ENCODE data around the gene KIF16B.
"Not testable (repeated sequence)": the region's sequence is repeated elsewhere in the genome, so short reads cannot be mapped to it uniquely, and the experiment has no call there.

Gene KIF16B

GRCh38 chr20:16287776-16288175 is 285.5 kb downstream of the KIF16B start:
- DNase-seq (ENCODE audit: low spot score): no peak

GRCh38 chr20:16286601-16287000 is 286.6 kb downstream of the KIF16B start:
- DNase-seq (ENCODE audit: low spot score): no peak

GRCh38 chr20:16284385-16285100 is 288.7 kb downstream of the KIF16B start:
- DNase-seq (ENCODE audit: low spot score): no peak

- DNase-seq (ENCODE audit: low spot score): no peak
Observed at GRCh38 chr20:16283978-16284377, 289.3 kb downstream of the KIF16B start.

- no peak for DNase-seq (ENCODE audit: low spot score)
Observed at GRCh38 chr20:16283307-16283706, 289.9 kb downstream of the KIF16B start.

GRCh38 chr20:16280219-16280618 is 293.0 kb downstream of the KIF16B start:
- no peak for DNase-seq (ENCODE audit: low spot score)

GRCh38 chr20:16279320-16279719 is 293.9 kb downstream of the KIF16B start:
- no peak for DNase-seq (ENCODE audit: low spot score)

GRCh38 chr20:16273812-16274555 is 299.3 kb downstream of the KIF16B start:
- no peak for DNase-seq (ENCODE audit: low spot score)

GRCh38 chr20:16272780-16273360 is 300.4 kb downstream of the KIF16B start:
- no peak for DNase-seq (ENCODE audit: low spot score)

- no peak for DNase-seq (ENCODE audit: low spot score)
Observed at GRCh38 chr20:16271450-16271849, 301.8 kb downstream of the KIF16B start.

- DNase-seq (ENCODE audit: low spot score): no peak
Observed at GRCh38 chr20:16270989-16271388, 302.3 kb downstream of the KIF16B start.

GRCh38 chr20:16270314-16270931 is 302.8 kb downstream of the KIF16B start:
- no peak for DNase-seq (ENCODE audit: low spot score)

- DNase-seq (ENCODE audit: low spot score): no peak
Observed at GRCh38 chr20:16267526-16267925, 305.7 kb downstream of the KIF16B start.

- no peak for DNase-seq (ENCODE audit: low spot score)
Observed at GRCh38 chr20:16265334-16265733, 307.9 kb downstream of the KIF16B start.

GRCh38 chr20:16263582-16263981 is 309.7 kb downstream of the KIF16B start:
- DNase-seq (ENCODE audit: low spot score): no peak

GRCh38 chr20:16262594-16262993 is 310.7 kb downstream of the KIF16B start:
- DNase-seq (ENCODE audit: low spot score): no peak

- DNase-seq (ENCODE audit: low spot score): no peak
Observed at GRCh38 chr20:16261733-16262273, 311.4 kb downstream of the KIF16B start.

- no peak for DNase-seq (ENCODE audit: low spot score)
Observed at GRCh38 chr20:16260911-16261310, 312.3 kb downstream of the KIF16B start.

GRCh38 chr20:16260133-16260532 is 313.1 kb downstream of the KIF16B start:
- DNase-seq (ENCODE audit: low spot score): not testable (repeated sequence)

GRCh38 chr20:16258766-16259165 is 314.5 kb downstream of the KIF16B start:
- no peak for DNase-seq (ENCODE audit: low spot score)

GRCh38 chr20:16257813-16258430 is 315.3 kb downstream of the KIF16B start:
- no peak for DNase-seq (ENCODE audit: low spot score)

- DNase-seq (ENCODE audit: low spot score): no peak
Observed at GRCh38 chr20:16257021-16257420, 316.2 kb downstream of the KIF16B start.
